Measurements from ENCODE around the gene ODF2. TPM values are rescaled to one million over a fixed set of nuclear protein-coding genes. Genes with fewer than 3 reads are reported as not detected.

ODF2 gene
- polyA plus RNA-seq, 6 donors from 2014 or later, result 11.2 to 29.9 (median 18.4) TPM

GRCh38 chr9:128475867-128476266 lies 20.1 kb downstream of the ODF2 start:
- Mint-ChIP-seq H3K27me3 (no peaks in the 10 kb centered on the region), H3K4me3 (no peak overlapping the region), H3K36me3 (peaks cover 32% of the 10 kb centered on the region in 2 donors), H3K4me1 (peaks cover 0 to 8% (median 3%) of the 10 kb centered on the region in 3 donors), H3K9me3 (no peaks in the 10 kb centered on the region), H3K27ac (peak overlapping the region in 1 of 6 donors; percentile 42)
- DNase-seq (no peak), ATAC-seq (ENCODE audit: low read depth in 2 of 2) (no peak)

GRCh38 chr9:128479262-128479661 lies 23.5 kb downstream of the ODF2 start:
- H3K27ac Mint-ChIP-seq, result no peak overlapping the region
- no peak for ATAC-seq (ENCODE audit: low read depth in 2 of 2)
- H3K36me3 Mint-ChIP-seq, result peaks cover 34 to 44% of the 10 kb centered on the region in 2 donors
- no peak for DNase-seq
- H3K9me3 Mint-ChIP-seq, result no peaks in the 10 kb centered on the region
- H3K4me3 Mint-ChIP-seq, result no peak overlapping the region
- H3K27me3 Mint-ChIP-seq, result no peaks in the 10 kb centered on the region
- peaks cover 0 to 8% (median 0%) of the 10 kb centered on the region in 3 donors for H3K4me1 Mint-ChIP-seq

- H3K9me3 Mint-ChIP-seq, result no peaks in the 10 kb centered on the region
These were observed 25.8 kb downstream of the ODF2 start for GRCh38 chr9:128481561-128481960.

GRCh38 chr9:128482186-128482585 lies 26.4 kb downstream of the ODF2 start:
- Mint-ChIP-seq H3K4me3 (no peak overlapping the region), H3K9me3 (no peaks in the 10 kb centered on the region), H3K4me1 (peaks cover 0 to 8% (median 0%) of the 10 kb centered on the region in 3 donors), H3K36me3 (peaks cover 20 to 56% of the 10 kb centered on the region in 2 donors), H3K27me3 (no peaks in the 10 kb centered on the region), H3K27ac (peak overlapping the region in 1 of 6 donors; percentile 75)
- no peak for ATAC-seq (ENCODE audit: low read depth in 2 of 2)
- DNase-seq, result no peak

More at GRCh38 chr9:128481561-128481960, 25.8 kb downstream of the ODF2 start:
- no peak overlapping the region for H3K27ac Mint-ChIP-seq
- H3K27me3 Mint-ChIP-seq, result no peaks in the 10 kb centered on the region
- ATAC-seq (ENCODE audit: low read depth in 2 of 2) (no peak), DNase-seq (no peak)
- peaks cover 20 to 50% of the 10 kb centered on the region in 2 donors for H3K36me3 Mint-ChIP-seq
- H3K4me3 Mint-ChIP-seq, result no peak overlapping the region
- peaks cover 0 to 8% (median 0%) of the 10 kb centered on the region in 3 donors for H3K4me1 Mint-ChIP-seq

GRCh38 chr9:128484686-128485413 lies 29.0 kb downstream of the ODF2 start:
- H3K9me3 Mint-ChIP-seq, result no peaks in the 10 kb centered on the region
- DNase-seq, result no peak
- no peaks in the 10 kb centered on the region for H3K4me1 Mint-ChIP-seq
- H3K27ac Mint-ChIP-seq, result peak overlapping the region in 1 of 6 donors; percentile 90
- H3K27me3 Mint-ChIP-seq, result no peaks in the 10 kb centered on the region
- no peak for ATAC-seq (ENCODE audit: low read depth in 2 of 2)
- H3K36me3 Mint-ChIP-seq, result peaks cover 9 to 46% of the 10 kb centered on the region in 2 donors
- no peak overlapping the region for H3K4me3 Mint-ChIP-seq

- DNase-seq, result no peak
- ATAC-seq (ENCODE audit: low read depth in 2 of 2), result no peak
- Mint-ChIP-seq H3K4me3 (peak overlapping the region in 1 of 8 donors; percentile 1), H3K27me3 (no peaks in the 10 kb centered on the region), H3K36me3 (peaks cover 10 to 46% of the 10 kb centered on the region in 2 donors), H3K9me3 (no peaks in the 10 kb centered on the region), H3K4me1 (no peaks in the 10 kb centered on the region), H3K27ac (no peak overlapping the region)
These were observed 29.6 kb downstream of the ODF2 start for GRCh38 chr9:128485414-128485855.

GRCh38 chr9:128486201-128486600 lies 30.4 kb downstream of the ODF2 start:
- Mint-ChIP-seq H3K9me3 (no peaks in the 10 kb centered on the region), H3K4me3 (no peak overlapping the region), H3K27ac (peak overlapping the region in 1 of 6 donors; percentile 64), H3K4me1 (no peaks in the 10 kb centered on the region), H3K27me3 (no peaks in the 10 kb centered on the region), H3K36me3 (peaks cover 14 to 44% of the 10 kb centered on the region in 2 donors)
- no peak for DNase-seq
- ATAC-seq (ENCODE audit: low read depth in 2 of 2), result no peak

GRCh38 chr9:128493424-128493823 lies 37.6 kb downstream of the ODF2 start:
- H3K27me3 Mint-ChIP-seq, result no peaks in the 10 kb centered on the region
- no peak overlapping the region for H3K27ac Mint-ChIP-seq
- peaks cover 0 to 10% of the 10 kb centered on the region in 2 donors for H3K36me3 Mint-ChIP-seq
- H3K4me3 Mint-ChIP-seq, result no peak overlapping the region
- ATAC-seq (ENCODE audit: low read depth in 2 of 2) (no peak), DNase-seq (no peak)
- no peaks in the 10 kb centered on the region for H3K9me3 Mint-ChIP-seq
- peaks cover 10 to 14% (median 11%) of the 10 kb centered on the region in 3 donors for H3K4me1 Mint-ChIP-seq

GRCh38 chr9:128494108-128494745 lies 38.4 kb downstream of the ODF2 start:
- no peak for DNase-seq
- H3K9me3 Mint-ChIP-seq, result no peaks in the 10 kb centered on the region
- H3K4me1 Mint-ChIP-seq, result peaks cover 10 to 14% (median 11%) of the 10 kb centered on the region in 3 donors
- peak; percentile 25 to 35 for ATAC-seq (ENCODE audit: low read depth in 2 of 2)
- H3K27ac Mint-ChIP-seq, result peak overlapping the region in 4 of 6 donors; percentile 30 to 69 (median 44)
- H3K36me3 Mint-ChIP-seq, result peaks cover 0 to 10% of the 10 kb centered on the region in 2 donors
- H3K27me3 Mint-ChIP-seq, result no peaks in the 10 kb centered on the region
- H3K4me3 Mint-ChIP-seq, result peak overlapping the region in 3 of 8 donors; percentile 30 to 39 (median 32)

GRCh38 chr9:128494746-128495129 lies 38.9 kb downstream of the ODF2 start:
- H3K4me1 Mint-ChIP-seq, result peaks cover 10 to 14% (median 11%) of the 10 kb centered on the region in 3 donors
- no peak for DNase-seq
- H3K4me3 Mint-ChIP-seq, result peak overlapping the region in 2 of 8 donors; percentile 32 to 39
- no peaks in the 10 kb centered on the region for H3K27me3 Mint-ChIP-seq
- no peaks in the 10 kb centered on the region for H3K9me3 Mint-ChIP-seq
- H3K27ac Mint-ChIP-seq, result peak overlapping the region in 5 of 6 donors; percentile 30 to 69 (median 43)
- ATAC-seq (ENCODE audit: low read depth in 2 of 2), result no peak
- peaks cover 0 to 10% of the 10 kb centered on the region in 2 donors for H3K36me3 Mint-ChIP-seq

GRCh38 chr9:128495296-128495695 lies 39.5 kb downstream of the ODF2 start:
- Mint-ChIP-seq H3K27me3 (no peaks in the 10 kb centered on the region), H3K4me1 (peaks cover 10 to 14% (median 11%) of the 10 kb centered on the region in 3 donors), H3K9me3 (no peaks in the 10 kb centered on the region), H3K27ac (peak overlapping the region in 1 of 6 donors; percentile 43), H3K4me3 (no peak overlapping the region), H3K36me3 (peaks cover 0 to 16% of the 10 kb centered on the region in 2 donors)
- ATAC-seq (ENCODE audit: low read depth in 2 of 2) (no peak), DNase-seq (no peak)

- no peak for DNase-seq
- Mint-ChIP-seq H3K9me3 (no peaks in the 10 kb centered on the region), H3K27ac (peak overlapping the region in 2 of 6 donors; percentile 36 to 56), H3K36me3 (peaks cover 0 to 15% of the 10 kb centered on the region in 2 donors), H3K27me3 (no peaks in the 10 kb centered on the region), H3K4me1 (peaks cover 10 to 14% (median 11%) of the 10 kb centered on the region in 3 donors), H3K4me3 (peak overlapping the region in 1 of 8 donors; percentile 73)
- ATAC-seq (ENCODE audit: low read depth in 2 of 2), result no peak
These were observed 40.1 kb downstream of the ODF2 start for GRCh38 chr9:128495804-128496417.

- peaks cover 10 to 14% (median 11%) of the 10 kb centered on the region in 3 donors for H3K4me1 Mint-ChIP-seq
- no peak overlapping the region for H3K27ac Mint-ChIP-seq
- peak overlapping the region in 1 of 8 donors; percentile 12 for H3K4me3 Mint-ChIP-seq
- no peak for ATAC-seq (ENCODE audit: low read depth in 2 of 2)
- peaks cover 0 to 15% of the 10 kb centered on the region in 2 donors for H3K36me3 Mint-ChIP-seq
- no peaks in the 10 kb centered on the region for H3K9me3 Mint-ChIP-seq
- no peak for DNase-seq
- no peaks in the 10 kb centered on the region for H3K27me3 Mint-ChIP-seq
These were observed 42.2 kb downstream of the ODF2 start for GRCh38 chr9:128497824-128498610.
